NK-92 (cell line): ENCODE data around the gene CAMK2B.

ENCODE experiments used
- DNase-seq: peaks from one replicate; lab custom pipeline; 2025; ENCODE audit not compliant: unreplicated experiment; lab: John Stamatoyannopoulos, UW

CAMK2B gene

DNA sequence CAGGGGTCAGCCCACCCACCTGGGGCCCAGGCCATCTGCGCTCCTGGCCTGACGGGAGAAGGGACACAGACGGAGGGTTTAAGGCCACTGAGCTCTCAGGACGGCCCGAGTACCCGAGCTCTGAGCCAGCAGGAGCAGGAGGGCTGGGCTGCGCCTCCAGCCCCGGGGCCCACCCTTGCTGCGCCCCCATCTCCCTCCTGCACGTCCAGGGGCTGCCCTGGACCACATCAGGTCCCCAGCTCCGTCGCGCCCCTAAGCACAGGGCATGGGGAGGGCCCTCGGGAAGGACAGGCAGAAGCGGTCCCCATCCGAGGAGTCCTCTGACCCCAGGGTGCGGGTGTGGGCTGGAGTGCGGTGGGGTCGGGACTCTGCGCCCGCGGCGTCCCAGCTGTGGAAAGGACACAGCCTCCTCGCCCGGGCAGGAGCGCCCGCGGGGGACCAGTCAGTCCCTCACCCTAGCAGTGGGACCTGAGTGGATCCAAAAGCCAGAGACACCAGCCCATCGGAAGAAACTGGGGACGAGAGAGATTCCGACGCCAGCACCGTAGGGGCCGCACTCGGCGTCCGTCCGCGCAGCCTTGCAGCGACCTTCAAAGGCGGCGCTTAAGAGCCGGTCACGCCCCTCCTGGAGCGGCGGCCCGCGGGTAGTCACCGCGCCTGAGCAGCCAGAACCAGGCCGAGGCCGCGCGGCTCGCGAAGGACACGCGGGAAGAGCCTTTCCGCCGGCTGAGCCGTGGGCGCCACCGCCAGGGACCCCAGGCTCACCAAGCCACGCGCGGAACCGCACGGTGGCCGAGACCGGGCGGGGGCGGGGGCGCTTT lies 15.9 kb downstream of the CAMK2B start:
- no peak for DNase-seq

DNA sequence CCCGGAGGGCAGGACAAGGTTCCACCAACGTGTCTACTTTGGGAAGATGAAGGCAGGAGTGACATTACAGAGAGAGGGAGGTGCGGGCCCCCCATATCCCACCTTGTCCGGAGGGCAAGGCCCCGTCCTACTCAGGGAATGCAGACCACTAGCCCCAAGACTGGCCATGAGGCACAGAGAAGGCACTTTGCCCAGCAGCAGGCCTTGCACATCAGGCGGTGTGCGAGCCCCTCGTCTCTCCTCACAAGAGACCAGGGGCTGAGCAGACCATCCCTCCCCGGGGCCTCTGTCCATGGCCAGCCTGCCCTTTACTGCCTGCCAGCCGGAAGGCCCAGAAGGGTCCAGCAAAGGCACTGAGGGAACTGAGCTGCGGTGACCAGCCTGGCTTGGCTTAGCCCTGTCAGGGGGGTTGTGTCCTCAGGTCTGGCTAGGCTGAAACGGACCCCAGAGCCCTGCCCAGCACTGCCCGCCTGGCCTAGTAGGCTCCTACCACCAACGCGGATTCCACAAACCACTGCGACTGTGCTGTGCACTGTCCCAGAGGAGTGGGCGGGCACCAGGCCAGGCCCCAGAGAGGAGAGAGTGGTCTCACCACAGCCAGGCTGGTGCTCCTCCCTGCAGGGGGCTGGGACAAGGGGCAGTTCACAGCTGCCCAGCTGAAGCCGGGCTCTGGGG lies 16.7 kb downstream of the CAMK2B start:
- DNase-seq, result no peak

DNA sequence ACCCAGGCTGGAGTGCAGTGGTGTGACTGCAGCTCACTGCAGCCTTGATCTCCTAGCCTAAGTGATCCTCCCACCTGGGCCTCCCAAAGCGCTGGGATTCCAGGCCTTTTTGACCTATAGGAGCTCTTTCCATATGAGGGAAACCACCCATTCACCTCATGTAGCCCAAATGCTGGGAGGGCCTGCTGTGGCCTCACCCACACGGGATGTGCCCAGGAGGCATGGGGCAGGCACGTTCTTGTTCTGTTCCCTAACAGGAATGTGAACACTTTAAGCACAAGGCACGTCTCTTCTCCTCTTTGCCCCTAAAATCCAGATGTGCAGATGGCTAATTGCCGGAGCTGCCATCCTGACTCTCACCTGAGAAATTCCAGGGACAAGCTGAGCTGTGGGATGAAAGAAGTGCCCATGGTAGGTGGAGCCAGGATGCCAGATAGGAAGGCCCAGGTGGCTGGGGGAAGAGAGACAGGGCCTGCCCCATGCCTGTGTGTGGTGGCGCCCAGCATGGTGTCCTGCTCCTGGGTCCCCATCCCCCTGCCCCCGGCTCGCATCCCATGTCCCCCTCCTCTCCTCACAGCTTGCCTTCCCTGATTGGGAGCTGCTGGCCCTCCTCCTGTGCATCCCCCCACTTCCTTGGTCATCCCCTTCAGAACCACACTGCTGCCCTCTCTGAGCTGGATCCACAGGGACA lies 17.3 kb downstream of the CAMK2B start:
- no peak for DNase-seq

DNA sequence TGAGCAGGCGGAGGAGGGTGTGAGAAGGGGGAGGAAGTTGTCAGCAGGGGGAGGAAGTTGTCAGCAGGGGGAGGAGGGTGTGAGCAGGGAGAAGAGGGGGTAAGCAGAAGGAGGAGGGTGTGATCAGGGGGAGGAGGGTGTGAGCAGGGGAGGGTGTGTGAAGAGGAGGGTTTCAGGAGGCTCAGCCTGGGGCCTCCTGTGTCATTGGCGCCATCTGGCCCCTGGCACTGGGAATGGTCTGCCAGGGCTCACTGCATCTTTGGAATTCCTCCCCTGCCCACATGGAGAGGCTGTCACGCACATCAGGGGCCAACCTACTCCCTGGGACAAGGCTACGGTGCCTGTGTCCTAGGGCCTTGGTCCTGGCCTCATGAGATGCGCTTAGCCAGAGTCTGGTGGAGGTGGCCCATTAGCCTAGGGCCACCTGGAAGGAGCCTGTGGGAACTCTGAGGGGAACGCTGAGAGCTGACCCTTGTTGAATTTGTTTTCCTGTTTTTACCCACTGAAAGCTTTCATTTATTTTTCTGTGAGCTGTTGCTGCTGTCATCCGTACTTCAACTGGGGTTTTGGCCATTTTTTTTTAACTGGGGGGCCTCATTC lies 18.0 kb downstream of the CAMK2B start:
- DNase-seq, result no peak

DNA sequence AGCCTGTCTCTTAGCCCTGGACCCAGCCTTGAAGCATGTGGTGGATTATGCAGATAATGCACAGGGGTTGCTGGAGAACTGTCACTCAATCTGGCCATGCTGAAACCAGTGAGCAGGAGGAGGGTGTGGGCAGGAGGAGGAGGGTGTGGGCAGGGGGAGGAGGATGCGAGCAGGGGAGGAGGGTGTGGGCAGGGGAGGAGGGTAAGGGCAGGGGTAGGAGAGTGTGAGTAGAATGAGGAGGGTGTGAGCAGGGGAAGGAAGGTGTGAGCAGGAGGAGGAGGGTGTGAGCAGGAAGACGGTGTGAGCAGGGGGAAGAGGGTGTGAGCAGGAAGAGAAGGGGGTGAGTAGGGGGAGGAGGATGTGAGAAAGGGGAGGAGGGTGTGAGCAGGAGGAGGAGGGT lies 18.8 kb downstream of the CAMK2B start:
- DNase-seq, result no peak

DNA sequence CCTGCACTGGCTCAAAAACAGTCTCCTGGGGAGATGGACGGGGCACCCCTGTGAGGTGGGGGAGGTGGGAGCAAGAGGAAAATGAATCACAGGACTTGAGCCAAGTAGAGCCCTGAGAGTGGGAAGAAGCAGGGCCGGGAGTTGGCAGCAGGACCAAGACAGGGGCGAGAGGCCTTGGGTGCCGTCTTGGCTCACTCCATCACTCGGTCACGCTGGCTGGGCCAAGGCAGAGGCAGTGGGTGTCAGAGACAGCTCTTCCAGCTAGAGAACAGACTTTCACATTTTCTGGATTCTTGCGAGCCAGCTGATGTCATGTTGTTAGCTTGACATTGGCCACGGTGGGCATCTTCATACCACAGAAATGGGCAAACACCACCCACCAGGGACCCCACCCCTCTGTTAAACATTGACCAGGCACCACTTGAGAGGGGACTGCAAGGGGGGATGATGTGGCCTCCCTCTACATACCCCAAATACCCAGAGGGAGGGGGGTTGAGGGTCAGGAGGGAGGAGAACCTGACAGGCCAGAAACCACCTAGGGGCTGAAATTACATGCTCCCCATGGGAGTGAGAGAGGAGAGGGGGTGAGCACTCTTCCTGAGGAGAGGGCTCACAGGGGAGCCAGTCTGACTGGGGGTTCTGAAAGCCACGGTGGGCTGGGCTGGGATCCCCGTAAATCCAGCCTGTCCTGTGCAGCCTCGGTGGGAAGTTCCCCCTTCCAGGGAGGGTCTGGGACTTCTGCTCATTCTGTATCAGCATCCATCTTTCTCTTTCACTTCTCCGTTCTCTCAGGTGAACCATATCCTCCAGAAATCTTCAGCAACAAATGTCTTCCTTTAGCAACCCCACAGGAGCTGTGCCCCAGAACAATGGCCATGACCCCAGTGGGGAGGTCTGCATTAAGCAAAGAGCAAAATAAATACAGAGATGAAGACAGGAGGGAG lies 19.6 kb downstream of the CAMK2B start:
- no peak for DNase-seq

DNA sequence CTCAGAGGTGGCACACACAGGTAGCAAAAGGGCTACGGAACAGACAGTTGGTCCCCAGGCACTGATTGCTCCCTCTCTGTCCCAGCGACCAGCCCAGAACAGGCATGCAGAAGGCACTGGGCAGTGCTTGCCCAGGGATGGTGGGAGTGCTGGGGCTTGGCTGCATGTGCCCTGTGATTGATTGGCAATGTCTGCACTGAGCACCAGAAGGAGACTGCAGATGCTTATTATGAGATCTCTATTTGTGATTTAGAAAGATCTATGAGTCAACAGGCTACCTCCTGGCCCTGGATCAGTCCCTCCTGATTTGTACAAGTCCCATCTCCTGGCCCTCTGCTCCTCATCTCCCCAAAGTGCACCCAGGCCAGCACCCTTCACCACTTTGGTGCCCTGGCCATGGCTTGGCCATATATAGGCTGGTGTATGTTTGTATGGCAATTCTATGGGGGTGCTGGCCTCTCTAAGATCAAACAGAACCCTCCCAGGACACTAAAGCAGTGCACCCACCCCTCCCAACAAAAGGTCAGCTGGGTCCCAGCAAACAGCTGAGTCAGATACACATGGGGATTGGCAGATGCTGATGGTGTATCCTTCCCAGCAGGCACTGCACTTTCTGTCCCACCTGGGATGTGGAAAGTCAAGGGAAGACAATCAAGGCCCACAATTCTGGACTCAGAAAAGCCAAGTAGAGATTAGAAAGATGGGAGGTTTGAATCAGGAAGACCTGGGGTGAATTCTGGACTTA lies 30.9 kb downstream of the CAMK2B start:
- DNase-seq, result no peak

DNA sequence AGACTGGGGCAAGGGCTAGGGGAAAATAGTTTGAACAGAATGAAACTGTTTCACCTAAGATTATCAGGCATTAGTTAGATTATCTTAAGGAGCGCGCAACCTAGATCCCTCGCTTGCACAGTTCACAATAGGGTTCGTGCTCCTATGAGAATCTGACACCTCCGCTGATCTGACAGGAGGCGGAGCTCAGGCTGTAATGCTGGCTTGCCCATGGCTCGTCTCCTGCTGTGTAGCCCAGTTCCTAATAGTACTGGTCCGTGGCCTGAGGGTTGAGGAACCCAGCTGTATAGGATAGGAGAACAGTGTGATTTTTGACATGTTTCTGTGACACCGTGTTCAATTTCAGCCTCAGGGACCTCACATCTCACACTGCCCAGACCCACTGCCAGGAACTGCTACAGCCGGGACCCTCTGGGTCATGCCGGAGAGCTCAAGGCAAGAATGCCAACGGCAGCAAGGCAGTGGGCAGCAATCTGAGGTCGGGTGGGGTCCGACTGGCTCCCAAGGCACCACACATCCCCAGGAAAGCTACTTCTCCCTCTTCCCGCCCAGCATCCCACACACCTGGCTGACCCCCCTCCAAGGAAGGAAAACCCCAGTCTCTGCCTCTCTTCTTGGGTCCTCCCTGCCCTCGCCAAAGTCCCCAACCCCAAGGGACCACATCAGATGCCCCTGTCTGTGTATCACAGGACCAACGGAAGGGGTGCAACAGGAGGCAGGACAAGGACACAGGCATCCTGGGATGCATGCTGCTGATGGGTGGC lies 31.7 kb downstream of the CAMK2B start:
- no peak for DNase-seq

DNA sequence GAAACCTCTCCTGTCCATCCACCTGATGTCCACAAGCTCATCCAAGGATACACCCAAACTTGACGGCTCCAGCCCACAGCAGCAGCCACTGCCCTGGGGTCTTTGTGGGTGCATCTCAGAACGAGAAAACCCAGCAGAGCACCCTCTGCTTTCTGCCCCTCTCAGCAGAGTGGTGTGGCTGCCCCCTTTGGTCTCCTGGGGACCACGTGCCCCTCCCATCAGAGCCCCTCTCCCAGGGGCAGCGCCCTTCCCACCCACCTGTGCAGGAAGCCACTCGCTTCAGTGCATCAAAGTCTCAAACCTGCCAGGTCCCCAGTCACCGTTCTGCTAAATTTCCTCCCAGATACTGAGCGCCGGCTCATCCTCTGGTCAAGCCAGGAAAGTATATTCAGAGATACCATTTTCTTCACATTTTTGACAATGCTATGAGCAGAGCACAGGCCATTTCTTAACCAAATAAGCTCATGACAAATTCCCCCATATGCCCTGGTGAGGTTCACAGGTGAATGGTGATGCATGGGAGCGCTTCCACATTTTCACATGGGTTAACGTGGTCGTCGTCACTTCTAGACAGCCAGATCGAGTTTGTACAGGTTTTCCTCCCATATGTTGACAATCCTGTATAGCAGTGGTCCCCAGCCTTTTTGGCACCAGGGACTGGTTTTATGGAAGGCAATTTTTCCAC lies 32.4 kb downstream of the CAMK2B start:
- no peak for DNase-seq

DNA sequence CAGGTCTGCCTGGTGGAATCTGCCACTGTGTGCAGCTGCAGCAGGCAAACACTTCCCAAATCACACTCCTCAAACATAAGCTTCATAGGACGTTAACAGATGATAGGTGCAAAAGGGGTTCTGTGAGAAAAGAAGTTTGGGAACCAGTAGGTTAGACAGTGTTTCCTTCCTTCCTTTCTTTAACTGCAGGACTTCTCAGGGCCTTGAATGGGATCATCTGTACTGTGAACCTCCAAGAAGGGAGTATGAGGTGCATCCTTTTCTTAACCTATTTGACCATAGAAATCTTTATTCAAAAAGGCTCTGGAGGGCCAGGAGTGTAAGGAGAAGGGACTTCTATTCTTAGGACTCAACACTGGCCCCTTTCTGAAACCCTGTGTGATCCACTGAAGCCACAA lies 33.0 kb downstream of the CAMK2B start:
- DNase-seq, result no peak

DNA sequence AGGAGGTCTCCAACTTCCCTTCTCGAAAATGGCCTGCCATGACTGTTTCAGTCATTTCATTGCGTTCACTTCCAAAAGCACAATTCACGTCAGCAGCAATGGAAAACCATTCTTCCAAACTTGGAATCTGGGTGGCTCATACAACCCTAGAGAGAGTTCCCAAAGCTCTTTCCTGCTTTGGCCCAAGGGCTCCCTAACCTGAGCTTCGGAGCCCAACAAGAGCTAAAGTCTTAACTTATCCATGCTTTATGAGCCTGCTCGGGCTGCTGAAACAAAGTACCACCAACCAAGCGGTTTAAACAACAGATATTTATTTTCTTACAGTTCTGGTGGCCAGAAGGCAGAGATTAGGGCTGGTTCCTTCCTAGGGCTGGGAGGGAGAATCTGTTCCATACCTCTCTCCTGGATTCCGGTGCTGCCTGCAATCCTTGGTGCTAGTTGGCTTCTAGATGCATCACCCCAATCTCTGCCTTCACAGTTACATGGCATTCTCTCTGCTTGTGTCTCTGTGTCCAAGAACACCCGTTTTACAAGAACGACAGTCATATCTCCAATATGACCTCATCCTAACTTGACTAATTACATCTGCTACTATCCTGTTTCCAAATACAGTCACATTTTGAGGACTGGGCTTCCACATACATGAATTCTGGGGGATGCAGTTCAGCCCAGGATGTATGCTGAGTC lies 33.5 kb downstream of the CAMK2B start:
- DNase-seq, result no peak

DNA sequence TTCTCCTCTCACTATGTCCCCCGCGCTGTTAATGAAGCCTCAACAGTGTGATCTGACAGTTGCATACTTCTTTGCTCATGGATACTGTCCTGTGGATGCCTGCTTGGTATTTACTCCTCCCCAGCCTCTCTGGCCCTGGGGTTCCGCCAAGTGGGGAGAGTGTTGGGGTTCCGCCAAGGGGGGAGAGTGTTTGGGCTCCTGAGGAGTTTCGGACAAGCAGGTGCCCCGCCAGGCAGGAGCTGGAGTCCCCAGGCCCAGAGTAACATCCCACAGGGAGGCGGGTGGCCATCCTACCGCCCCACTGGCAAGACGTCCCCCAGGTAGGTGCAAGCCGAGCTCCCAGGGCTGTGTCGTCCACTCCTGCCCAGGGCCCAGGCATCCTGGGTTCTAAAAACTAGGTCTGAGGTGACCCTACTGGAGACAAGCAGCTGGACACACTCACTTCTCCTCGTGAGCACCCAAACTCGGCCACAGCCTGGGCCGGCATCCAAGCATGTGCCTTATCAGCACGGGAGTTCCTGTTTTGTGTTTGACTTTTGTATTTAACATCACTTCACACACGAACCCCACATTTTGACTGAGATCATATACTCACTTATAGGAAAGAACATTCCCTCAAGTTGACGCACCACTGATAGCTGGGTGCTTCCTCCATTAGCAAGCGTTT lies 34.2 kb downstream of the CAMK2B start:
- no peak for DNase-seq

DNA sequence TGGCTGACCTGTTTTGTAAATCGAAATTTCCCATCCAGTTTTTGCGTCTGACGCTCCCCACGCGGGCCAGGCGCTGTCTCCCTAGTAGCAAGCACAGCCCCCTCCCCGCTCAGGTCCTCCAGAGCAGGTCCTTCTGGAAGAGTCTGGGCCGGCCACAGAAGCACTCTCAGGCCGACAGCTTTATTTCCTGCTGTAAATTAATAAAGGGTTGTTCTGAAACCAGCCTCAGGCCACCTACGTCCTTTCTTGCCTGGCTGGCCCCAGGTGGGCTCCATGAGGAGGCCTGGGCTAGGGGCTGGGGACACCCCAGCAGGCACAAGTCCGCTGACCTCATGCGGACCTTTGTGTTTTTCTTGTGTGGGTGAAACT lies 35.2 kb downstream of the CAMK2B start:
- no peak for DNase-seq

DNA sequence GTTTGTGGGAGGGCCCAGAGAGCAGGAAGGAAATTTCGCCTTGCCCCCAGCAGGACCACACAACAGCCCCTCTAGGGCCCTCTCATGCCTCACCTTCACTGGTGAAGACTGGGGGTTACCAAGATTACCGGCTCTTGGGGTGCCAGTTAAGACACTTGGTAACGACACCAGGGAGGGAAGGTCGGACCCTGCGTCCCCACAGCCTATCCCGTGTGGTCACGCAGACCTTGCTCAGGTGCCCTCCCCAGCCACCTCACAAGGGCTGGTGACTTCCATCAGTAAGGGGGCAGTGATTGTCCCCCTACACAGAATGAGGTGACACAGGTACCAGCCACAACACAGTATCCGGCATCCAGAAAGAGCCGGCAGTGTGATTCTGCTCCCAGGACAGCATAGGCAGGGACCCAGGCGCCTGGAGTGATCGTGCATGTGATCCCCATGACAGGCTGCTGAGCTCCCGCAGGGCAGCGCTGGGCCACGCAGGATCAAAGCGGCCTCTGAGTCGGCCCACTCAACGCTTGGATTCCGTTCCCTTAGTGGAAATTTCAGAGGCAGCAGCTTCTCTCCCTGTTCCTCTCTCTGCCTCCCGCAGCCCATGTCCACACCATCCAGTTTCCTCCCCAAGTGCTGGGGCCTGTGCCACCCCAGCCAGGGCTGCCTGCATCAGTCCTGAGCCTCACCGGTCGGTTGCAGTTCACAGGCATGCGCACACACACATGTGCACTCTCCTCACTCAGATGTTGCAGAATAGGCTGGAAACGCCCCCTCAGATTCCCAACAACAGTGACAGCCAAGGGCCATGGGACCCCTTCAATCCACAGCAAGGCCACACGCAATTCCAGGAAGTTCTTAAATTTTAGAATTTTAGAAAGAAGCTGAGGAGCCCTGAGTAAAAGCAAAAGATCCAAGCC lies 35.8 kb downstream of the CAMK2B start:
- DNase-seq, result no peak

DNA sequence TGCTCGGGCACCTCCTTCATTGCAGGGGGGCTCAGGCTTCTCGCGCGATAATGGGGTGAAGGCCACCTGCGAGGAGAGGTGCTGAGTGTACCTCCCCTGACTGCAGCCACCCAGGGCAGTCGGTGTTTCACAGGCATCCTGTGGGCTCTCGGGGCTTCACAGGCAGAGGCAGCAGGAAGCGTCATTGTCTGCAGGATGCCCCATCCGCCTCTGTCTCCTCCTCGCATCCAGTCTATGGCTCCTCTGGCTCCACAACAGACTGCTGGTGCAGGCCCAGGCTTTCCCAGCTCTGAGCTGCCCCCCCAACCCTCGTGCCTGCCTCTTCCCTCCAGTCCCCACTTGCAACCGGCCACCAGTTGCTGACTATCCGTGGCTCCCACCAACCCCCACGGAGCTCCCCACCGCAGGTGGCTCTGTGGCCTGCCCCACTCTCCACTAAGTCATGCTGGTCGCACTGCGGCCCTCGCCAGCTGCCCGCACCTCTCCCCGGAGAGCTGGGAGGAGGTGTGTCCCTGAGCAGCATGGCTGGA lies 36.5 kb downstream of the CAMK2B start:
- DNase-seq, result no peak

DNA sequence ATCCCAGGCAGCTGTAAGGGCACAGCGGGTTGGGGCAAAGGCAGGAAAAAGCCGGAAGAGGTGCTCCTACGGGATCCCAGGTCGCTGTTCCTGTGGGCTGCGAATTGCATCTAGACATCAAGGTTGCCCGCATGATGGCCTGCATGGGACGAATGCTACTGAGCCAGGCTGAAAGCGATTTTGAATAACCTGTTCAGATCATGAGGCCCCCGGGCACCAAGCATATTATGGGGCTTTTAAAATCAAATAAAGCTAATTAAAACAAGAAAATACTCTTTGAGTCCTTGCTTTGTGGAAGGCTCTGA lies 37.1 kb downstream of the CAMK2B start:
- DNase-seq, result no peak
